HepG2 (cell line): ENCODE results near the gene TMPRSS7. TPM values are rescaled to one million over a fixed set of nuclear protein-coding genes. Genes with fewer than 3 reads are reported as not detected.

Source experiments
- ATAC-seq: fragments of 200-7000 bp; cut with Tn5 transposase; 3 replicates; pipeline ENCODE4 v1.9.1; 2020; ENCODE audit warnings: mild to moderate bottlenecking, moderate library complexity
- BruUV-seq: library from RNA; stranded (reverse); fragments of 400-500 nt; replicated peaks from 2 replicates; lab custom pipeline; 2021; lab: Mats Ljungman, UMichigan
- CTCF ChIA-PET: fragments of 300-600 bp; formaldehyde crosslinking; extraction: SDS; loops from one replicate; lab custom pipeline; 2021; ENCODE audit warnings: low total read pairs, inconsistent platforms, low intra/inter-chr PET ratio; lab: Yijun Ruan, JAX
- POLR2A ChIA-PET: fragments of 350-600 bp; sonication (Branson Sonifier 250); formaldehyde crosslinking; loops from one replicate; lab custom pipeline; 2020; ENCODE audit warnings: antibody characterized with exemption, inconsistent platforms; lab: Yijun Ruan, JAX
- DNase-seq: peaks from one replicate; pipeline ENCODE4 v3.0.0-alpha.2; 2015; ENCODE audit warnings: low spot score
- FAIRE-seq: peaks from 3 replicates; lab custom pipeline; 2011; peaks lifted over from hg19 to GRCh38; lab: Jason Lieb, UNC
- H2AFZ ChIP-seq: one replicate; pipeline ENCODE4 v1.6.1; 2011; ENCODE audit warnings: low read length, inconsistent platforms
- H3K27ac ChIP-seq: fragments of 300-600 bp; 3 replicates; pipeline ENCODE4 v1.8.0; 2011; ENCODE audit warnings: mixed run types, mild to moderate bottlenecking, mixed read lengths, low read length, inconsistent platforms; ENCODE audit not compliant: insufficient read depth; ENCODE audit errors: extremely low read length
- H3K27me3 ChIP-seq, 2 experiments: fragments of 200-600 bp in 1 of 2; 2 replicates in 1 of 2; 3 replicates in 1 of 2; pipeline versions ENCODE4 v1.6.0 to v1.8.0; 2011; ENCODE audit warnings: low read length in 2 of 2, mild to moderate bottlenecking in 2 of 2, moderate library complexity in 2 of 2, inconsistent platforms in 1 of 2; ENCODE audit not compliant: insufficient read depth in 2 of 2, control insufficient read depth in 1 of 2
- H3K36me3 ChIP-seq, 2 experiments: fragments of 200-600 bp in 1 of 2; replicated peaks in 1 of 2; 2 replicates in 1 of 2; 3 replicates in 1 of 2; pipeline versions ENCODE4 v1.5.1 to v1.8.0; 2011; ENCODE audit warnings: low read length in 2 of 2, inconsistent platforms in 1 of 2; ENCODE audit not compliant: insufficient read depth in 2 of 2, control insufficient read depth in 1 of 2
- H3K4me1 ChIP-seq: 2 replicates; pipeline ENCODE4 v1.5.1; 2012; ENCODE audit warnings: low read length, inconsistent platforms; ENCODE audit not compliant: insufficient read depth
- H3K4me2 ChIP-seq: 2 replicates; pipeline ENCODE4 v1.6.0; 2011; ENCODE audit warnings: low read depth, low read length, inconsistent platforms
- H3K4me3 ChIP-seq, 3 experiments: fragments of 200-600 bp in 1 of 3; sonication (generic), shearing (Covaris generic) in 1 of 3; replicated peaks in 1 of 3; 2 replicates each; pipeline ENCODE4 v1.5.1; 2011 to 2016; ENCODE audit warnings: low read length in 3 of 3, inconsistent platforms in 2 of 3, low read depth in 2 of 3, mild to moderate bottlenecking in 2 of 3, control low read depth in 1 of 3, mixed read lengths in 1 of 3; ENCODE audit not compliant: insufficient read depth in 1 of 3
- H3K79me2 ChIP-seq: one replicate; pipeline ENCODE4 v1.6.1; 2011; ENCODE audit warnings: low read length, inconsistent platforms; ENCODE audit not compliant: insufficient read depth
- H3K9ac ChIP-seq: 2 replicates; pipeline ENCODE4 v1.6.0; 2011; ENCODE audit warnings: mild to moderate bottlenecking, low read depth, low read length, inconsistent platforms; ENCODE audit not compliant: insufficient read depth
- H3K9me3 ChIP-seq: 2 replicates; pipeline ENCODE4 v1.5.1; 2012; ENCODE audit warnings: mild to moderate bottlenecking, low read length
- H4K20me1 ChIP-seq: 2 replicates; pipeline ENCODE4 v1.6.0; 2011; ENCODE audit warnings: inconsistent platforms, mild to moderate bottlenecking, low read length, moderate library complexity; ENCODE audit not compliant: insufficient read depth
- ASH2L ChIP-seq: fragments of 300-600, 200-600 bp; sonication (generic); IDR thresholded peaks from 2 replicates; pipeline ENCODE4 v1.7.0; 2017; ENCODE audit warnings: low read depth, mild to moderate bottlenecking, moderate library complexity, mixed read lengths, low read length; ENCODE audit not compliant: insufficient read length
- CC2D1A ChIP-seq: sonication (generic); formaldehyde crosslinking; IDR thresholded peaks from 2 replicates; pipeline ENCODE4 v1.8.1; 2023; ENCODE audit warnings: mild to moderate bottlenecking, missing genetic modification reagents
- NFIB ChIP-seq: sonication (generic); formaldehyde crosslinking; IDR thresholded peaks from 2 replicates; pipeline ENCODE4 v1.9.0; 2021; ENCODE audit warnings: missing genetic modification reagents, mild to moderate bottlenecking, borderline replicate concordance
- POGK ChIP-seq: sonication (generic); formaldehyde crosslinking; conservative IDR thresholded peaks from 2 replicates; pipeline ENCODE4 v1.8.0; 2022; ENCODE audit warnings: mild to moderate bottlenecking, moderate library complexity, missing genetic modification reagents
- WGBS: methylation state at CpG from one replicate; pipeline ENCODE4 v1.1.6; 2017; ENCODE audit warnings: low lambda C conversion rate; 5-methylcytosine and 5-hydroxymethylcytosine counted together
- in situ Hi-C: cut with HindIII; loops from 2 replicates; pipeline ENCODE4 v1.10.0; 2017; ENCODE audit warnings: low pct_unique_long_range_greater_than_20kb; ENCODE audit not compliant: extremely low pct_ligation_motif_present
- intact Hi-C: fragments of 100-400 bp; cut with micrococcal nuclease; formaldehyde crosslinking; loops from one replicate; pipeline ENCODE4 v1.10.0; 2022; ENCODE audit not compliant: unreplicated experiment
- polyA plus RNA-seq, 8 experiments: library from polyadenylated mRNA; depleted of rRNA in 3 of 8; stranded (reverse) in 7 of 8; unstranded in 1 of 8; fragments of >200 nt; fragmentation: Illumina TruSeq in 4 of 8; extraction: Trizol in 4 of 8; gene quantifications; 2 replicates each; pipeline versions ENCODE4 v1.2.1 to v1.2.3, GENCODE V29; 2011 to 2016; ENCODE audit warnings: low read depth in 4 of 8, missing spikeins in 1 of 8, mixed read lengths in 1 of 8; ENCODE audit not compliant: insufficient read depth in 1 of 8
- total RNA-seq, 5 experiments: library from RNA; depleted of rRNA; stranded (reverse); fragments of >200 nt; fragmentation: Illumina TruSeq; extraction: Trizol; gene quantifications; 2 replicates each; pipeline ENCODE4 v1.2.3, GENCODE V29; 2016; ENCODE audit warnings: low read depth in 1 of 5
- TF ChIP-seq, protein P1 (sequence below): sonication (generic); formaldehyde crosslinking; IDR thresholded peaks from 2 replicates; pipeline ENCODE4 v1.4.0; 2020; ENCODE audit warnings: missing genetic modification reagents
- TF ChIP-seq, protein P2 (sequence below): sonication (generic); formaldehyde crosslinking; IDR thresholded peaks from 2 replicates; pipeline ENCODE4 v1.8.1; 2022; ENCODE audit warnings: low read depth, mild to moderate bottlenecking, missing genetic modification reagents

TMPRSS7 gene
- total and polyA plus RNA-seq, 2 of the 13 experiments (the other 11 are each of a cell fraction or from before 2014, with no cell fraction given), result not detected

- TF ChIP-seq, protein P1, sequence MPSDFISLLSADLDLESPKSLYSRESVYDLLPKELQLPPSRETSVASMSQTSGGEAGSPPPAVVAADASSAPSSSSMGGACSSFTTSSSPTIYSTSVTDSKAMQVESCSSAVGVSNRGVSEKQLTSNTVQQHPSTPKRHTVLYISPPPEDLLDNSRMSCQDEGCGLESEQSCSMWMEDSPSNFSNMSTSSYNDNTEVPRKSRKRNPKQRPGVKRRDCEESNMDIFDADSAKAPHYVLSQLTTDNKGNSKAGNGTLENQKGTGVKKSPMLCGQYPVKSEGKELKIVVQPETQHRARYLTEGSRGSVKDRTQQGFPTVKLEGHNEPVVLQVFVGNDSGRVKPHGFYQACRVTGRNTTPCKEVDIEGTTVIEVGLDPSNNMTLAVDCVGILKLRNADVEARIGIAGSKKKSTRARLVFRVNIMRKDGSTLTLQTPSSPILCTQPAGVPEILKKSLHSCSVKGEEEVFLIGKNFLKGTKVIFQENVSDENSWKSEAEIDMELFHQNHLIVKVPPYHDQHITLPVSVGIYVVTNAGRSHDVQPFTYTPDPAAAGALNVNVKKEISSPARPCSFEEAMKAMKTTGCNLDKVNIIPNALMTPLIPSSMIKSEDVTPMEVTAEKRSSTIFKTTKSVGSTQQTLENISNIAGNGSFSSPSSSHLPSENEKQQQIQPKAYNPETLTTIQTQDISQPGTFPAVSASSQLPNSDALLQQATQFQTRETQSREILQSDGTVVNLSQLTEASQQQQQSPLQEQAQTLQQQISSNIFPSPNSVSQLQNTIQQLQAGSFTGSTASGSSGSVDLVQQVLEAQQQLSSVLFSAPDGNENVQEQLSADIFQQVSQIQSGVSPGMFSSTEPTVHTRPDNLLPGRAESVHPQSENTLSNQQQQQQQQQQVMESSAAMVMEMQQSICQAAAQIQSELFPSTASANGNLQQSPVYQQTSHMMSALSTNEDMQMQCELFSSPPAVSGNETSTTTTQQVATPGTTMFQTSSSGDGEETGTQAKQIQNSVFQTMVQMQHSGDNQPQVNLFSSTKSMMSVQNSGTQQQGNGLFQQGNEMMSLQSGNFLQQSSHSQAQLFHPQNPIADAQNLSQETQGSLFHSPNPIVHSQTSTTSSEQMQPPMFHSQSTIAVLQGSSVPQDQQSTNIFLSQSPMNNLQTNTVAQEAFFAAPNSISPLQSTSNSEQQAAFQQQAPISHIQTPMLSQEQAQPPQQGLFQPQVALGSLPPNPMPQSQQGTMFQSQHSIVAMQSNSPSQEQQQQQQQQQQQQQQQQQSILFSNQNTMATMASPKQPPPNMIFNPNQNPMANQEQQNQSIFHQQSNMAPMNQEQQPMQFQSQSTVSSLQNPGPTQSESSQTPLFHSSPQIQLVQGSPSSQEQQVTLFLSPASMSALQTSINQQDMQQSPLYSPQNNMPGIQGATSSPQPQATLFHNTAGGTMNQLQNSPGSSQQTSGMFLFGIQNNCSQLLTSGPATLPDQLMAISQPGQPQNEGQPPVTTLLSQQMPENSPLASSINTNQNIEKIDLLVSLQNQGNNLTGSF (CRISPR knock-in tag), result no peak
- no peak for TF ChIP-seq ASH2L
- TF ChIP-seq POGK (CRISPR knock-in tag), result no peak
These were observed 14.8 kb upstream of the TMPRSS7 start (continued) for GRCh38 chr3:112019716-112020115.

- Histone ChIP-seq H3K4me2 (no peak overlapping the region), H3K27ac (no peak overlapping the region), H3K27me3 (no peaks in the 10 kb centered on the region), H4K20me1 (no peaks in the 10 kb centered on the region), H3K4me3 (no peak overlapping the region), H3K9ac (no peak overlapping the region), H3K9me3 (no peaks in the 10 kb centered on the region), H3K36me3 (no peaks in the 10 kb centered on the region), H2AFZ (no peak overlapping the region), H3K4me1 (no peaks in the 10 kb centered on the region), H3K79me2 (no peaks in the 10 kb centered on the region)
- intact Hi-C loops (no loop called here), in situ Hi-C loops (no loop called here)
- ChIA-PET POLR2A (no interaction called here), CTCF (no interaction called here)
- no peak for ATAC-seq
- 0% methylated on average over 1 of the region's 1 CpG for WGBS
- TF ChIP-seq CC2D1A (CRISPR knock-in tag) (no peak), NFIB (CRISPR knock-in tag) (no peak)
- TF ChIP-seq, protein P2, sequence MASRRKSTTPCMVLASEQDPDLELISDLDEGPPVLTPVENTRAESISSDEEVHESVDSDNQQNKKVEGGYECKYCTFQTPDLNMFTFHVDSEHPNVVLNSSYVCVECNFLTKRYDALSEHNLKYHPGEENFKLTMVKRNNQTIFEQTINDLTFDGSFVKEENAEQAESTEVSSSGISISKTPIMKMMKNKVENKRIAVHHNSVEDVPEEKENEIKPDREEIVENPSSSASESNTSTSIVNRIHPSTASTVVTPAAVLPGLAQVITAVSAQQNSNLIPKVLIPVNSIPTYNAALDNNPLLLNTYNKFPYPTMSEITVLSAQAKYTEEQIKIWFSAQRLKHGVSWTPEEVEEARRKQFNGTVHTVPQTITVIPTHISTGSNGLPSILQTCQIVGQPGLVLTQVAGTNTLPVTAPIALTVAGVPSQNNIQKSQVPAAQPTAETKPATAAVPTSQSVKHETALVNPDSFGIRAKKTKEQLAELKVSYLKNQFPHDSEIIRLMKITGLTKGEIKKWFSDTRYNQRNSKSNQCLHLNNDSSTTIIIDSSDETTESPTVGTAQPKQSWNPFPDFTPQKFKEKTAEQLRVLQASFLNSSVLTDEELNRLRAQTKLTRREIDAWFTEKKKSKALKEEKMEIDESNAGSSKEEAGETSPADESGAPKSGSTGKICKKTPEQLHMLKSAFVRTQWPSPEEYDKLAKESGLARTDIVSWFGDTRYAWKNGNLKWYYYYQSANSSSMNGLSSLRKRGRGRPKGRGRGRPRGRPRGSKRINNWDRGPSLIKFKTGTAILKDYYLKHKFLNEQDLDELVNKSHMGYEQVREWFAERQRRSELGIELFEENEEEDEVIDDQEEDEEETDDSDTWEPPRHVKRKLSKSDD (CRISPR knock-in tag), result no peak
- DNase-seq, result no peak
- no peak for FAIRE-seq
- no TSS peak for BruUV-seq
These were observed 13.9 kb upstream of the TMPRSS7 start for GRCh38 chr3:112020674-112021085.
